Measurements from ENCODE around the gene RAD51B.

DNA sequence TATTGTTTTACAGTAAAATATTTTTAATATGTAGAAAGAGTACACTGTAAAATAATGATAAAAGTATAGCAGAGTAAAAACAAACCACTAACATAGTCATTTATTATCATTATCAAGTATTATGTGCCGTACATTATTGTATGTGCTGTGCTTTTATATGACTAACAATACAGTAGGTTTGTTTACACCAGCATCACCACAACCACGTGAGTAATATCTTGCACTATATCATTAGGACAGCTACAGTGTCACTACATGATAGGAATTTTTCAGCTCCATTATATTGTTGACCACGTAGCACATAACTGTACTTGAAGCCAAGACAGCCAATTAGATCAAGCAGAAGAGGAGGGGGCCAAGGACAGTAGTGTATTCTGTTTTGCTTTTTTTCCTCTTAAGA is 415.4 kb downstream of the RAD51B start:
- TF ChIP-seq, protein P1, sequence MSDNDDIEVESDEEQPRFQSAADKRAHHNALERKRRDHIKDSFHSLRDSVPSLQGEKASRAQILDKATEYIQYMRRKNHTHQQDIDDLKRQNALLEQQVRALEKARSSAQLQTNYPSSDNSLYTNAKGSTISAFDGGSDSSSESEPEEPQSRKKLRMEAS (CRISPR knock-in tag; IDR thresholded peaks at IDR 0.05), result no peak
- TF ChIP-seq ETV6 (CRISPR knock-in tag; IDR thresholded peaks at IDR 0.05) (no peak), ZNF121 (CRISPR knock-in tag; IDR thresholded peaks at IDR 0.05) (no peak), TP53 (CRISPR knock-in tag; IDR thresholded peaks at IDR 0.05) (no peak), GABPB1 (CRISPR knock-in tag; IDR thresholded peaks at IDR 0.05) (no peak), ATF1 (CRISPR knock-in tag; IDR thresholded peaks at IDR 0.05) (no peak)
- TF ChIP-seq, protein P2, sequence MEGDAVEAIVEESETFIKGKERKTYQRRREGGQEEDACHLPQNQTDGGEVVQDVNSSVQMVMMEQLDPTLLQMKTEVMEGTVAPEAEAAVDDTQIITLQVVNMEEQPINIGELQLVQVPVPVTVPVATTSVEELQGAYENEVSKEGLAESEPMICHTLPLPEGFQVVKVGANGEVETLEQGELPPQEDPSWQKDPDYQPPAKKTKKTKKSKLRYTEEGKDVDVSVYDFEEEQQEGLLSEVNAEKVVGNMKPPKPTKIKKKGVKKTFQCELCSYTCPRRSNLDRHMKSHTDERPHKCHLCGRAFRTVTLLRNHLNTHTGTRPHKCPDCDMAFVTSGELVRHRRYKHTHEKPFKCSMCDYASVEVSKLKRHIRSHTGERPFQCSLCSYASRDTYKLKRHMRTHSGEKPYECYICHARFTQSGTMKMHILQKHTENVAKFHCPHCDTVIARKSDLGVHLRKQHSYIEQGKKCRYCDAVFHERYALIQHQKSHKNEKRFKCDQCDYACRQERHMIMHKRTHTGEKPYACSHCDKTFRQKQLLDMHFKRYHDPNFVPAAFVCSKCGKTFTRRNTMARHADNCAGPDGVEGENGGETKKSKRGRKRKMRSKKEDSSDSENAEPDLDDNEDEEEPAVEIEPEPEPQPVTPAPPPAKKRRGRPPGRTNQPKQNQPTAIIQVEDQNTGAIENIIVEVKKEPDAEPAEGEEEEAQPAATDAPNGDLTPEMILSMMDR (IDR thresholded peaks at IDR 0.05), result no peak
- TF ChIP-seq, protein P3, sequence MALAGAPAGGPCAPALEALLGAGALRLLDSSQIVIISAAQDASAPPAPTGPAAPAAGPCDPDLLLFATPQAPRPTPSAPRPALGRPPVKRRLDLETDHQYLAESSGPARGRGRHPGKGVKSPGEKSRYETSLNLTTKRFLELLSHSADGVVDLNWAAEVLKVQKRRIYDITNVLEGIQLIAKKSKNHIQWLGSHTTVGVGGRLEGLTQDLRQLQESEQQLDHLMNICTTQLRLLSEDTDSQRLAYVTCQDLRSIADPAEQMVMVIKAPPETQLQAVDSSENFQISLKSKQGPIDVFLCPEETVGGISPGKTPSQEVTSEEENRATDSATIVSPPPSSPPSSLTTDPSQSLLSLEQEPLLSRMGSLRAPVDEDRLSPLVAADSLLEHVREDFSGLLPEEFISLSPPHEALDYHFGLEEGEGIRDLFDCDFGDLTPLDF (CRISPR knock-in tag; IDR thresholded peaks at IDR 0.05), result no peak
- TF ChIP-seq, protein P4, sequence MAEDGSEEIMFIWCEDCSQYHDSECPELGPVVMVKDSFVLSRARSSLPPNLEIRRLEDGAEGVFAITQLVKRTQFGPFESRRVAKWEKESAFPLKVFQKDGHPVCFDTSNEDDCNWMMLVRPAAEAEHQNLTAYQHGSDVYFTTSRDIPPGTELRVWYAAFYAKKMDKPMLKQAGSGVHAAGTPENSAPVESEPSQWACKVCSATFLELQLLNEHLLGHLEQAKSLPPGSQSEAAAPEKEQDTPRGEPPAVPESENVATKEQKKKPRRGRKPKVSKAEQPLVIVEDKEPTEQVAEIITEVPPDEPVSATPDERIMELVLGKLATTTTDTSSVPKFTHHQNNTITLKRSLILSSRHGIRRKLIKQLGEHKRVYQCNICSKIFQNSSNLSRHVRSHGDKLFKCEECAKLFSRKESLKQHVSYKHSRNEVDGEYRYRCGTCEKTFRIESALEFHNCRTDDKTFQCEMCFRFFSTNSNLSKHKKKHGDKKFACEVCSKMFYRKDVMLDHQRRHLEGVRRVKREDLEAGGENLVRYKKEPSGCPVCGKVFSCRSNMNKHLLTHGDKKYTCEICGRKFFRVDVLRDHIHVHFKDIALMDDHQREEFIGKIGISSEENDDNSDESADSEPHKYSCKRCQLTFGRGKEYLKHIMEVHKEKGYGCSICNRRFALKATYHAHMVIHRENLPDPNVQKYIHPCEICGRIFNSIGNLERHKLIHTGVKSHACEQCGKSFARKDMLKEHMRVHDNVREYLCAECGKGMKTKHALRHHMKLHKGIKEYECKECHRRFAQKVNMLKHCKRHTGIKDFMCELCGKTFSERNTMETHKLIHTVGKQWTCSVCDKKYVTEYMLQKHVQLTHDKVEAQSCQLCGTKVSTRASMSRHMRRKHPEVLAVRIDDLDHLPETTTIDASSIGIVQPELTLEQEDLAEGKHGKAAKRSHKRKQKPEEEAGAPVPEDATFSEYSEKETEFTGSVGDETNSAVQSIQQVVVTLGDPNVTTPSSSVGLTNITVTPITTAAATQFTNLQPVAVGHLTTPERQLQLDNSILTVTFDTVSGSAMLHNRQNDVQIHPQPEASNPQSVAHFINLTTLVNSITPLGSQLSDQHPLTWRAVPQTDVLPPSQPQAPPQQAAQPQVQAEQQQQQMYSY (CRISPR knock-in tag; IDR thresholded peaks at IDR 0.05), result no peak
- TF ChIP-seq, protein P5, sequence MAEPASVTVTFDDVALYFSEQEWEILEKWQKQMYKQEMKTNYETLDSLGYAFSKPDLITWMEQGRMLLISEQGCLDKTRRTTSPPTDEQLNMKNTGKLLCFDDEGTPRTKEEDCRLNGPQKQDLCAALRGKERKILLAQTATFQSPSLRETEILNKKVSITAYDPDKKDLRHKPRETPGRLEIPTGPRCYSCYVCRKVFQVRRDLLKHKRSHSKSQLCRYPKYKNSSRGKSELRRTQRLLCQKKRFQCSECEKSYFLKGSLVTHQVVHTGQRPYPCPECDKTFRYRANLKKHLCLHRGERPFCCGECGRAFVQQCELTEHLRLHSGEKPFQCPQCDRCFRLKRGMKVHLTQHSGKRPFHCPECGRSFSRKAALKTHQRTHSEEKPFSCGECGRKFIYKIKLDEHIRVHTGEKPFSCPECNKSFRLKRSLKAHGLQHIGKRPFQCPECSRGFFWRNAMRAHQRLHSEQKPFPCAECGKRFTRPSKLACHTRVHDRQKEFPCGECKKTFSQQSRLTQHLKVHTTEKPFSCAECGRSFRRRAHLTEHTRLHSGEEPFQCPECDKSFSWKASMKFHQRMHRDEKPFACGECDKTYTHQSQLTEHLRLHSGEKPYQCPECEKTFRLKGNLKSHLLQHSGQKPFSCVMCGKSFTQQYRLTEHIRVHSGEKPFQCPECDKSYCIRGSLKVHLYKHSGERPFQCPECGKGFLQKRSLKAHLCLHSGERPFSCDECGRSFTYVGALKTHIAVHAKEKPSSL (CRISPR knock-in tag; conservative IDR thresholded peaks at IDR 0.05), result no peak
